ENCODE data around the gene FAM193A. TPM values are rescaled to one million over a fixed set of nuclear protein-coding genes. Genes with fewer than 3 reads are reported as not detected.

Gene FAM193A
- total and polyA plus RNA-seq, 2 experiments from 2014 or later: 12.0 to 22.9 TPM

DNA sequence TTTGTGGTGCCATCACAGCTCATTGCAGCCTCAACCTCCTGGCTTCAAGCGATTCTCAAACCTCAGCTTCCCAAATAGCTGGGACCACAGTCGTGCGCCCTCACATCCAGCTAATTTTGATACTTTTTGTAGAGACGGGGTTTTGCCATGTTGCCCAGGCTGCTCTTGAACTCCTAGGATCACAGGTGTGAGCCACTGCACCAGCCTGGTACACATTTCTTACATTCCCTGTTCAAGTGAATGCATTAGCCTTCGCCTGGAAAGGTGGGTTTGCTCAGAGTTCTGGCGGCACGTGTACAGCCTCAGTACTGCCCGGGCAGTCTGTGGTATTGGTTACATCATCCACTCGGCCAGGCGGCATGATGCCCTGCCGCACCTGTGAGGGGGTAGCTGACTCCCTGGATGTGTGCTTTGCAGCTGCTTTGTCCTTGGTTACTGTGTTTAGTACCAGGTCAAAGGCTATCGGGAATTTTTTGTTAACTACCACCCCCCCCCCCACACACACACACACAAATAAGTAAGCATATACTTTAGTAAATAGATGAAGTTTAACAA is 162.6 kb downstream of the FAM193A start (continued):
- TF ChIP-seq, protein P1, sequence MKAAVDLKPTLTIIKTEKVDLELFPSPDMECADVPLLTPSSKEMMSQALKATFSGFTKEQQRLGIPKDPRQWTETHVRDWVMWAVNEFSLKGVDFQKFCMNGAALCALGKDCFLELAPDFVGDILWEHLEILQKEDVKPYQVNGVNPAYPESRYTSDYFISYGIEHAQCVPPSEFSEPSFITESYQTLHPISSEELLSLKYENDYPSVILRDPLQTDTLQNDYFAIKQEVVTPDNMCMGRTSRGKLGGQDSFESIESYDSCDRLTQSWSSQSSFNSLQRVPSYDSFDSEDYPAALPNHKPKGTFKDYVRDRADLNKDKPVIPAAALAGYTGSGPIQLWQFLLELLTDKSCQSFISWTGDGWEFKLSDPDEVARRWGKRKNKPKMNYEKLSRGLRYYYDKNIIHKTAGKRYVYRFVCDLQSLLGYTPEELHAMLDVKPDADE (IDR thresholded peaks at IDR 0.05): no peak
- no peak for TF ChIP-seq NANOG (IDR thresholded peaks at IDR 0.05; ENCODE audit: borderline replicate concordance)
- TF ChIP-seq ZNF114 (CRISPR knock-in tag; IDR thresholded peaks at IDR 0.05): no peak
- TF ChIP-seq, protein P2, sequence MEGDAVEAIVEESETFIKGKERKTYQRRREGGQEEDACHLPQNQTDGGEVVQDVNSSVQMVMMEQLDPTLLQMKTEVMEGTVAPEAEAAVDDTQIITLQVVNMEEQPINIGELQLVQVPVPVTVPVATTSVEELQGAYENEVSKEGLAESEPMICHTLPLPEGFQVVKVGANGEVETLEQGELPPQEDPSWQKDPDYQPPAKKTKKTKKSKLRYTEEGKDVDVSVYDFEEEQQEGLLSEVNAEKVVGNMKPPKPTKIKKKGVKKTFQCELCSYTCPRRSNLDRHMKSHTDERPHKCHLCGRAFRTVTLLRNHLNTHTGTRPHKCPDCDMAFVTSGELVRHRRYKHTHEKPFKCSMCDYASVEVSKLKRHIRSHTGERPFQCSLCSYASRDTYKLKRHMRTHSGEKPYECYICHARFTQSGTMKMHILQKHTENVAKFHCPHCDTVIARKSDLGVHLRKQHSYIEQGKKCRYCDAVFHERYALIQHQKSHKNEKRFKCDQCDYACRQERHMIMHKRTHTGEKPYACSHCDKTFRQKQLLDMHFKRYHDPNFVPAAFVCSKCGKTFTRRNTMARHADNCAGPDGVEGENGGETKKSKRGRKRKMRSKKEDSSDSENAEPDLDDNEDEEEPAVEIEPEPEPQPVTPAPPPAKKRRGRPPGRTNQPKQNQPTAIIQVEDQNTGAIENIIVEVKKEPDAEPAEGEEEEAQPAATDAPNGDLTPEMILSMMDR (conservative IDR thresholded peaks at IDR 0.05; ENCODE audit: low read depth in 2 of 2): no peak
- TF ChIP-seq CREB1 (CRISPR knock-in tag; IDR thresholded peaks at IDR 0.05; ENCODE audit: low read depth): no peak
- no peak for TF ChIP-seq POLR2AphosphoS5 (IDR thresholded peaks at IDR 0.05; ENCODE audit: low read depth)
- TF ChIP-seq, protein P3, sequence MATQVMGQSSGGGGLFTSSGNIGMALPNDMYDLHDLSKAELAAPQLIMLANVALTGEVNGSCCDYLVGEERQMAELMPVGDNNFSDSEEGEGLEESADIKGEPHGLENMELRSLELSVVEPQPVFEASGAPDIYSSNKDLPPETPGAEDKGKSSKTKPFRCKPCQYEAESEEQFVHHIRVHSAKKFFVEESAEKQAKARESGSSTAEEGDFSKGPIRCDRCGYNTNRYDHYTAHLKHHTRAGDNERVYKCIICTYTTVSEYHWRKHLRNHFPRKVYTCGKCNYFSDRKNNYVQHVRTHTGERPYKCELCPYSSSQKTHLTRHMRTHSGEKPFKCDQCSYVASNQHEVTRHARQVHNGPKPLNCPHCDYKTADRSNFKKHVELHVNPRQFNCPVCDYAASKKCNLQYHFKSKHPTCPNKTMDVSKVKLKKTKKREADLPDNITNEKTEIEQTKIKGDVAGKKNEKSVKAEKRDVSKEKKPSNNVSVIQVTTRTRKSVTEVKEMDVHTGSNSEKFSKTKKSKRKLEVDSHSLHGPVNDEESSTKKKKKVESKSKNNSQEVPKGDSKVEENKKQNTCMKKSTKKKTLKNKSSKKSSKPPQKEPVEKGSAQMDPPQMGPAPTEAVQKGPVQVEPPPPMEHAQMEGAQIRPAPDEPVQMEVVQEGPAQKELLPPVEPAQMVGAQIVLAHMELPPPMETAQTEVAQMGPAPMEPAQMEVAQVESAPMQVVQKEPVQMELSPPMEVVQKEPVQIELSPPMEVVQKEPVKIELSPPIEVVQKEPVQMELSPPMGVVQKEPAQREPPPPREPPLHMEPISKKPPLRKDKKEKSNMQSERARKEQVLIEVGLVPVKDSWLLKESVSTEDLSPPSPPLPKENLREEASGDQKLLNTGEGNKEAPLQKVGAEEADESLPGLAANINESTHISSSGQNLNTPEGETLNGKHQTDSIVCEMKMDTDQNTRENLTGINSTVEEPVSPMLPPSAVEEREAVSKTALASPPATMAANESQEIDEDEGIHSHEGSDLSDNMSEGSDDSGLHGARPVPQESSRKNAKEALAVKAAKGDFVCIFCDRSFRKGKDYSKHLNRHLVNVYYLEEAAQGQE (IDR thresholded peaks at IDR 0.05; ENCODE audit: unreplicated experiment): no peak

DNA sequence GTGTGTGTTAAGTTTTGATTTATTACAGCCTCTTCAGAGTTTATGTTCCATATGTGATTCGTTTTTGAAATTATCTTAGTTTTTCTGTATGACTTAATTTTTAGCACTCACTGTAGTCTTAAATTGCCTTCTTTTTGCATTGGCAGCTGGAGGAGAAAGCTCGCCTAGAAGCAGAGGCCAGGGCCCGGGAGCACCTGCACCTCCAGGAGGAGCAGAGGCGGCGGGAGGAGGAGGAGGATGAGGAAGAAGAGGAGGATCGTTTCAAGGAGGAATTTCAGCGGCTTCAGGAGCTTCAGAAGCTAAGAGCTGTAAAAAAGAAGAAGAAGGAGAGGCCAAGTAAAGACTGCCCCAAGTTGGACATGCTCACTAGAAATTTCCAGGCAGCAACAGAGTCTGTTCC is 163.1 kb downstream of the FAM193A start:
- H3K79me2 ChIP-seq (replicated peaks; ENCODE audit: insufficient read depth): no peaks in the 10 kb centered on the region
- no peaks in the 10 kb centered on the region for H3K9me2 ChIP-seq (ENCODE audit: insufficient read depth)
- H3K27me3 ChIP-seq (ENCODE audit: insufficient read depth): no peaks in the 10 kb centered on the region
- no peak overlapping the region for H3K27ac ChIP-seq (ENCODE audit: low read depth)
- no peaks in the 10 kb centered on the region for H3F3A ChIP-seq (replicated peaks; ENCODE audit: low read depth)
- Mint-ChIP-seq H3K9me3 (no peaks in the 10 kb centered on the region), H3K4me1 (no peaks in the 10 kb centered on the region), H3K36me3 (ENCODE audit: low read depth) (peaks cover 83% of the 10 kb centered on the region), H3K27ac (peak overlapping the region; percentile 39; the same call in 1 of the 2 replicates), H3K4me3 (no peak overlapping the region), H3K27me3 (ENCODE audit: insufficient read depth, low read depth, poor library complexity) (peaks cover 5% of the 10 kb centered on the region)
- no peaks in the 10 kb centered on the region; the same call in 1 of the 2 replicates for H4K20me1 ChIP-seq (replicated peaks; ENCODE audit: insufficient read depth)
- DNase-seq (ENCODE audit: low spot score) (no peak), ATAC-seq (no peak)
- no peak overlapping the region for H3K4me2 ChIP-seq
- peaks cover 38% of the 10 kb centered on the region for H3K36me3 ChIP-seq (ENCODE audit: insufficient read depth)
- H3K4me1 ChIP-seq (ENCODE audit: insufficient read depth): no peaks in the 10 kb centered on the region
- H2AFZ ChIP-seq: no peak overlapping the region
- H3K4me3 ChIP-seq: no peak overlapping the region
- TF ChIP-seq STAT1 (IDR thresholded peaks at IDR 0.05; ENCODE audit: unreplicated experiment): no peak
- TF ChIP-seq EZH2 (IDR thresholded peaks at IDR 0.05; ENCODE audit: low read depth, unreplicated experiment): no peak
